Esophagus squamous epithelium (tissue), 4 donors: ENCODE measurements around the gene RAD51D.

ENCODE experiments used
- CTCF ChIP-seq, 6 experiments: fragments of 450-650 bp in 4 of 6; fragments of 200-600 bp in 2 of 6; sonication (generic) in 2 of 6; IDR thresholded peaks; one replicate each; pipeline ENCODE4 v1.5.1; 2016 to 2019; ENCODE audit warnings: antibody characterized with exemption in 6 of 6, mild to moderate bottlenecking in 4 of 6, moderate library complexity in 4 of 6
- POLR2A ChIP-seq, 4 donors: fragments of 450-650 bp; IDR thresholded peaks; one replicate each; pipeline ENCODE4 v1.6.1; 2017; ENCODE audit warnings: antibody characterized with exemption in 4 of 4, mild to moderate bottlenecking in 4 of 4, moderate library complexity in 3 of 4

GRCh38 chr17:35069311-35069710, 50.3 kb downstream of the RAD51D start:
- TF ChIP-seq CTCF (IDR thresholded peaks at IDR 0.05) (no peak), POLR2A (IDR thresholded peaks at IDR 0.05) (no peak)
